Esophagus muscularis mucosa (tissue), 4 donors: ENCODE results near the gene TMCO4. TPM values are rescaled to one million over a fixed set of nuclear protein-coding genes. Genes with fewer than 3 reads are reported as not detected.
A peak's percentile ranks its signal among the peaks of the same experiment; 100 is the strongest.

Experiments used
- DNase-seq: peaks from one replicate; pipeline ENCODE4 v3.0.0-alpha.2; 2017; ENCODE audit errors: extremely low spot score
- H3K27ac ChIP-seq, 4 donors: fragments of 200-600 bp; sonication (generic); replicated peaks in 1 of 4; 1 replicate in 3 of 4; 2 replicates in 1 of 4; pipeline ENCODE4 v1.5.1; 2016 to 2019; ENCODE audit warnings: mild to moderate bottlenecking in 1 of 4
- H3K27me3 ChIP-seq, 4 donors: fragments of 200-600 bp; sonication (generic); one replicate each; pipeline versions ENCODE4 v1.5.1 to v1.6.0; 2016 to 2019
- H3K36me3 ChIP-seq, 4 donors: fragments of 200-600 bp; sonication (generic); one replicate each; pipeline ENCODE4 v1.5.1; 2016 to 2019
- H3K4me1 ChIP-seq, 4 donors: fragments of 200-600 bp; sonication (generic); one replicate each; pipeline ENCODE4 v1.5.1; 2016 to 2019
- H3K4me3 ChIP-seq, 4 donors: fragments of 200-600 bp; sonication (generic); 1 replicate in 2 of 4; 2 replicates in 2 of 4; pipeline ENCODE4 v1.5.1; 2016 to 2019; ENCODE audit warnings: mild to moderate bottlenecking in 4 of 4, moderate library complexity in 1 of 4
- H3K9me3 ChIP-seq, 4 donors: fragments of 200-600 bp; sonication (generic); 1 replicate in 3 of 4; 2 replicates in 1 of 4; pipeline ENCODE4 v1.5.1; 2016 to 2019
- EP300 ChIP-seq: sonication (generic); formaldehyde crosslinking; IDR thresholded peaks from one replicate; pipeline ENCODE4 v1.6.1; 2017; ENCODE audit warnings: antibody characterized with exemption
- POLR2A ChIP-seq: fragments of 450-650 bp; IDR thresholded peaks from one replicate; pipeline ENCODE4 v1.6.1; 2017; ENCODE audit warnings: antibody characterized with exemption, moderate library complexity, mild to moderate bottlenecking, low read depth
- POLR2AphosphoS5 ChIP-seq, 2 donors: sonication (generic); formaldehyde crosslinking; IDR thresholded peaks; one replicate each; pipeline ENCODE4 v1.6.1; 2017; ENCODE audit warnings: antibody characterized with exemption in 2 of 2
- WGBS: methylation state at CpG from one replicate; pipeline ENCODE4 v1.1.5; 2018; 5-methylcytosine and 5-hydroxymethylcytosine counted together
- intact Hi-C: fragments of 100-400 bp; cut with DNase I; formaldehyde crosslinking; loops from one replicate; pipeline ENCODE4 v1.15.1; 2023
- total RNA-seq, 4 donors: library from RNA; depleted of rRNA; stranded (reverse); fragments of >200 nt; gene quantifications; one replicate each; pipeline versions ENCODE4 v1.1.0 to v1.2.1, GENCODE V29; 2016
- TF ChIP-seq, protein P1 (sequence below), 3 experiments: fragments of 200-600 bp in 2 of 3; fragments of 450-650 bp in 1 of 3; sonication (generic) in 2 of 3; IDR thresholded peaks; one replicate each; pipeline ENCODE4 v1.5.1; 2017 to 2019; ENCODE audit warnings: antibody characterized with exemption in 3 of 3, mild to moderate bottlenecking in 2 of 3, moderate library complexity in 1 of 3

TMCO4 gene
- total RNA-seq, 4 donors from 2014 or later, result 20.8 to 34.4 (median 25.8) TPM

DNA sequence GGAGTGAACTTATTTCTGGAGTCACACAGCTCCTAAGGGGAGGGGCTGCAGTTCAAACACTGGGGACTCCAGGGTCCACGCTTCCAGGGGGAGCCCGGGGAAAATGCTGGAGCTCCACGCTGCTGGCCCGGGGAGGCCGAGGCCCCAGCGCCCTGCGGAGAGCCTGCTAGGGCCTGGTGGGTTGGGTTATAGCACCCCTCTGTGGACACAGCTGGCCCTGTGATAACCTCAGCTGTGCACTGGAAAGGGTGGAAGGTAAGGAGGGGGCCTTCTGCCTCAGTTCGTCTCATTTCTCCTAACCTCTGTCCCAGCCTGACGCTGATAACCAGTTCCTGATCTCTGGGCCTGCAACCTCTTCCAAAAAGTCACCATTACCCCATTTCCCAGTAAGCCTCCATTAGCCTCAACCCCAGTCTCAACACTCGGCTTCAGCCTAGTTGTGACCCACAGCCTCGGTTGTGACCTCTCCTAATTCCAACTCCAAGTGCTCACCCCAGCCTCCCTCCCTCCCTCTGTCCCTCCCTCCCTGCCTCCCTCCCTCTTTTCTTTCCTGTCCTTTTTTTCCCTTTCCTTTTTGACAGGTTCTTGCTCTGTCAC is 148.5 kb downstream of the TMCO4 start:
- intact Hi-C loops, result loop anchor here (2.0 kb wide), 2 partner anchors 258 to 306 kb away; no protein-coding TSS in a partner anchor
- peaks cover 74 to 99% (median 97%) of the 10 kb centered on the region in 4 donors for H3K4me1 ChIP-seq
- peak overlapping the region; percentile 1 to 25 (median 6) for H3K4me3 ChIP-seq
- H3K9me3 ChIP-seq, result no peaks in the 10 kb centered on the region
- H3K36me3 ChIP-seq, result peaks cover 0 to 25% (median 21%) of the 10 kb centered on the region in 4 donors
- TF ChIP-seq, protein P1, sequence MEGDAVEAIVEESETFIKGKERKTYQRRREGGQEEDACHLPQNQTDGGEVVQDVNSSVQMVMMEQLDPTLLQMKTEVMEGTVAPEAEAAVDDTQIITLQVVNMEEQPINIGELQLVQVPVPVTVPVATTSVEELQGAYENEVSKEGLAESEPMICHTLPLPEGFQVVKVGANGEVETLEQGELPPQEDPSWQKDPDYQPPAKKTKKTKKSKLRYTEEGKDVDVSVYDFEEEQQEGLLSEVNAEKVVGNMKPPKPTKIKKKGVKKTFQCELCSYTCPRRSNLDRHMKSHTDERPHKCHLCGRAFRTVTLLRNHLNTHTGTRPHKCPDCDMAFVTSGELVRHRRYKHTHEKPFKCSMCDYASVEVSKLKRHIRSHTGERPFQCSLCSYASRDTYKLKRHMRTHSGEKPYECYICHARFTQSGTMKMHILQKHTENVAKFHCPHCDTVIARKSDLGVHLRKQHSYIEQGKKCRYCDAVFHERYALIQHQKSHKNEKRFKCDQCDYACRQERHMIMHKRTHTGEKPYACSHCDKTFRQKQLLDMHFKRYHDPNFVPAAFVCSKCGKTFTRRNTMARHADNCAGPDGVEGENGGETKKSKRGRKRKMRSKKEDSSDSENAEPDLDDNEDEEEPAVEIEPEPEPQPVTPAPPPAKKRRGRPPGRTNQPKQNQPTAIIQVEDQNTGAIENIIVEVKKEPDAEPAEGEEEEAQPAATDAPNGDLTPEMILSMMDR (IDR thresholded peaks at IDR 0.05), result peak; percentile 58 to 71 (median 71)
- TF ChIP-seq POLR2AphosphoS5 (IDR thresholded peaks at IDR 0.05), result peak in 1 of 2 donors; percentile 34
- no peak for TF ChIP-seq POLR2A
- TF ChIP-seq EP300, result no peak
- 17% methylated on average over 11 of the region's 11 CpGs for WGBS
- peak overlapping the region; percentile 97 to 99 (median 98) for H3K27ac ChIP-seq
- H3K27me3 ChIP-seq, result no peaks in the 10 kb centered on the region
- no peak for DNase-seq

GRCh38 chr1:19650416-19651140 is 149.1 kb downstream of the TMCO4 start:
- DNase-seq, result no peak
- TF ChIP-seq POLR2AphosphoS5 (IDR thresholded peaks at IDR 0.05) (peak; percentile 37 to 48), POLR2A (no peak), EP300 (no peak)
- TF ChIP-seq, protein P1 (IDR thresholded peaks at IDR 0.05), result no peak
- peak overlapping the region; percentile 1 to 25 (median 6) for H3K4me3 ChIP-seq
- 15% methylated on average over 12 of the region's 12 CpGs for WGBS
- intact Hi-C loops, result loop anchor here (2.0 kb wide), 2 partner anchors 258 to 306 kb away; no protein-coding TSS in a partner anchor
- H3K27me3 ChIP-seq, result no peaks in the 10 kb centered on the region
- H3K36me3 ChIP-seq, result peaks cover 0 to 18% (median 15%) of the 10 kb centered on the region in 4 donors
- H3K4me1 ChIP-seq, result peaks cover 74 to 99% (median 98%) of the 10 kb centered on the region in 4 donors
- H3K27ac ChIP-seq, result peak overlapping the region; percentile 97 to 99 (median 98)
- H3K9me3 ChIP-seq, result no peaks in the 10 kb centered on the region

DNA sequence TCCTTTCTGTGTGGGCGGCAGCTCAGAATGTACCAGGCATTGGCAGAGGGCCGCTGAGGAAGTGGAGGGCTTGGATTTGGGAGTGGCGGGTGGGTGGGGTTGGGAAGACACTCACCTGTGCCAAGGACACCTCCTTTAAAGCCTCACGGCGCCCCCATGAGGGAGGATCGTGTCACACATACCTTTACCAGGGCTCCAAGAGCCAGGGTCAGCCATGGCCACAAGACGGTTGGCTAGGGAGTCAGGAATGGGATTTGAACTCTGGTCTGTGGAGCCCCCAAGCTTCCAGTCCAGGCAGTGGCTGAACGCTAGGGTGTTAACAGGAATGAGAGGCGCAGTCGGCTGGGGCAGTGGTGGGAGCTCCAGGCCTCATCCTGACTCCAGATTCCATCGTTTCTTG is 151.0 kb downstream of the TMCO4 start:
- Histone ChIP-seq H3K36me3 (peaks cover 0 to 9% (median 0%) of the 10 kb centered on the region in 4 donors), H3K27me3 (no peaks in the 10 kb centered on the region), H3K27ac (peak overlapping the region; percentile 97 to 99 (median 98)), H3K4me3 (peak overlapping the region; percentile 70 to 94 (median 92)), H3K9me3 (no peaks in the 10 kb centered on the region), H3K4me1 (peaks cover 71 to 85% (median 83%) of the 10 kb centered on the region in 4 donors)
- 69% methylated on average over 4 of the region's 11 CpGs for WGBS
- DNase-seq, result no peak
- TF ChIP-seq, protein P1 (IDR thresholded peaks at IDR 0.05), result peak; percentile 41 to 64 (median 47)
- TF ChIP-seq EP300, result no peak
- no peak for TF ChIP-seq POLR2A
- peak; percentile 11 to 31 for TF ChIP-seq POLR2AphosphoS5 (IDR thresholded peaks at IDR 0.05)
- intact Hi-C loops, result loop anchor here (5.0 kb wide), 1 partner anchor 51 kb away; a partner anchor contains a TSS

GRCh38 chr1:19648239-19648638 is 151.5 kb downstream of the TMCO4 start:
- intact Hi-C loops, result loop anchor here (5.0 kb wide), 1 partner anchor 51 kb away; a partner anchor contains a TSS
- H3K27ac ChIP-seq, result peak overlapping the region; percentile 97 to 99 (median 98)
- 38% methylated on average over 12 of the region's 14 CpGs for WGBS
- no peak for TF ChIP-seq EP300
- TF ChIP-seq, protein P1 (IDR thresholded peaks at IDR 0.05), result no peak
- no peaks in the 10 kb centered on the region for H3K9me3 ChIP-seq
- H3K4me1 ChIP-seq, result peaks cover 70 to 85% (median 83%) of the 10 kb centered on the region in 4 donors
- no peaks in the 10 kb centered on the region for H3K27me3 ChIP-seq
- peaks cover 0 to 9% (median 0%) of the 10 kb centered on the region in 4 donors for H3K36me3 ChIP-seq
- peak overlapping the region; percentile 70 to 94 (median 92) for H3K4me3 ChIP-seq
- no peak for DNase-seq
